ENCODE measurements around the gene MBNL1. TPM values are rescaled to one million over a fixed set of nuclear protein-coding genes. Genes with fewer than 3 reads are reported as not detected.

MBNL1 gene
- total RNA-seq, 8 experiments from 2014 or later: 17.3 to 294 (median 44.8) TPM

GRCh38 chr3:152257563-152258035, 11.1 kb upstream of the MBNL1 start:
- 72 to 100% (median 89%) methylated on average over 2 to 5 of the region's 5 CpGs for WGBS, 10 experiments
- in situ Hi-C loops (cut with MboI; ENCODE audit: low pct_unique_long_range_greater_than_20kb in 2 of 9, low sequenced_read_pairs in 9 of 9, unreplicated experiment in 9 of 9): no loop called here

GRCh38 chr3:152258448-152259393, 10.0 kb upstream of the MBNL1 start:
- Histone ChIP-seq H3K4me3 (no peak overlapping the region), H3K27ac (no peak overlapping the region), H3K4me1 (replicated peaks in 1 of 2) (peaks cover 0 to 17% of the 10 kb centered on the region in 2 donors)
- in situ Hi-C loops (cut with MboI; ENCODE audit: low pct_unique_long_range_greater_than_20kb in 2 of 9, low sequenced_read_pairs in 9 of 9, unreplicated experiment in 9 of 9): no loop called here
- peak in 5 of 8 experiments; percentile 74 to 96 (median 88) for ATAC-seq (replicated peaks in 6 of 8)
- 31 to 64% (median 43%) methylated on average over 2 to 7 of the region's 7 CpGs for WGBS, 10 experiments

More at GRCh38 chr3:152257563-152258035, 11.1 kb upstream of the MBNL1 start:
- no peak for ATAC-seq (replicated peaks in 6 of 8)
- H3K27ac ChIP-seq: no peak overlapping the region
- no peak overlapping the region for H3K4me3 ChIP-seq
- H3K4me1 ChIP-seq (replicated peaks in 1 of 2): peaks cover 0 to 17% of the 10 kb centered on the region in 2 donors

DNA sequence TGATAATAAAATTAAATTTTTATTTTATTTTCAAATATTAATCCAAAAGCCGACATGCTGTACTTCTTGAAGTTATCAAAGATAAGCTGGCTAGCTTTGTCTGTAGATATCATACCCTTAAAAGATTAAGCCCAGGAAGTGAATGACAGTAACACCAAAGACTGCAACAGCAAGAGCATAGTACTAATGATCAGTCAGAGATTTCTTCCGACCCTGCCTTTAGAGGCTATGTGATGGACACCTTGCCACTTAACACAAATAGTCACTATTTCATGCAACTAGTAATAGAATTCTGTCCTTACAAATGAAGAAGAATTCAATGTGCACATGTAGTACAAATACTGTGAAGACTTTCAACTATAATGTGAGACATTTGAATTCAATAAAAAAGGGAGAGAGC, 9.3 kb upstream of the MBNL1 start:
- 60 to 96% (median 80%) methylated on average over 1 to 2 of the region's 2 CpGs; no CpG with 5 or more reads in 1 of the 10 experiments for WGBS, 10 experiments
- peaks cover 0 to 17% of the 10 kb centered on the region in 2 donors for H3K4me1 ChIP-seq (replicated peaks in 1 of 2)
- no peak for ATAC-seq (replicated peaks in 6 of 8)
- in situ Hi-C loops (cut with MboI; ENCODE audit: low pct_unique_long_range_greater_than_20kb in 2 of 9, low sequenced_read_pairs in 9 of 9, unreplicated experiment in 9 of 9): no loop called here
- no peak overlapping the region for H3K27ac ChIP-seq
- H3K4me3 ChIP-seq: no peak overlapping the region

- in situ Hi-C loops (cut with MboI; ENCODE audit: low pct_unique_long_range_greater_than_20kb in 2 of 9, low sequenced_read_pairs in 9 of 9, unreplicated experiment in 9 of 9): no loop called here
- ATAC-seq (replicated peaks in 6 of 8): peak in 1 of 8 experiments; percentile 31
- no peak overlapping the region for H3K4me3 ChIP-seq
- H3K4me1 ChIP-seq (replicated peaks in 1 of 2): peaks cover 0 to 17% of the 10 kb centered on the region in 2 donors
- no peak overlapping the region for H3K27ac ChIP-seq
- 8 to 93% (median 64%) methylated on average over 1 to 3 of the region's 3 CpGs; no CpG with 5 or more reads in 4 of the 10 experiments for whole genome bisulfite sequencing, 10 experiments
Observed at GRCh38 chr3:152260026-152260425, 8.7 kb upstream of the MBNL1 start.

DNA sequence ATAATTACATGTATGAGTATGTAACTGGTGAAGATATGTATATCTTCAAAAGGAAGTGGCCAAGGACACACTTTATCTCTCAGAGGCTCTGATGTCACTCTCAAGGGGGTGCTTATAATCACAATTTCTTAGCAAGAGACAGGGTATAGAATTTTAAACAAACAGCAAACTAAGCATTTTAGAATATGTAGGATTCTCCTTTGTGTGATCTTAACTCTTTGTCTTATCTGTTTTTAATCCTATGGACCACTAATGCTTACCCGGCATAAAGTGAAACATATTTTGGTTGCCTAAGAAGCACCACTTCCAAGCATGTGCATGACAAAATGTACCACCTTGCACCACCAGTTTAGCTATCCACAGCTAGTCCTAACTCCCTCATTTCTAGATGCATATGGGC, 8.2 kb upstream of the MBNL1 start:
- Histone ChIP-seq H3K4me3 (no peak overlapping the region), H3K27ac (no peak overlapping the region), H3K4me1 (replicated peaks in 1 of 2) (peaks cover 0 to 17% of the 10 kb centered on the region in 2 donors)
- in situ Hi-C loops (cut with MboI; ENCODE audit: low pct_unique_long_range_greater_than_20kb in 2 of 9, low sequenced_read_pairs in 9 of 9, unreplicated experiment in 9 of 9): no loop called here
- no peak for ATAC-seq (replicated peaks in 6 of 8)
- WGBS, 10 experiments: 80 to 100% (median 100%) methylated on average over 1 of the region's 1 CpG; no CpG with 5 or more reads in 2 of the 10 experiments

- in situ Hi-C loops (cut with MboI; ENCODE audit: low pct_unique_long_range_greater_than_20kb in 2 of 9, low sequenced_read_pairs in 9 of 9, unreplicated experiment in 9 of 9): no loop called here
- ATAC-seq (replicated peaks in 6 of 8): no peak
- no peak overlapping the region for H3K27ac ChIP-seq
- no peak overlapping the region for H3K4me3 ChIP-seq
- 83 to 100% (median 93%) methylated on average over 2 to 3 of the region's 3 CpGs; no CpG with 5 or more reads in 2 of the 10 experiments for WGBS, 10 experiments
- peaks cover under 1 to 20% of the 10 kb centered on the region in 2 donors for H3K4me1 ChIP-seq (replicated peaks in 1 of 2)
Observed at GRCh38 chr3:152261329-152261728, 7.4 kb upstream of the MBNL1 start.

DNA sequence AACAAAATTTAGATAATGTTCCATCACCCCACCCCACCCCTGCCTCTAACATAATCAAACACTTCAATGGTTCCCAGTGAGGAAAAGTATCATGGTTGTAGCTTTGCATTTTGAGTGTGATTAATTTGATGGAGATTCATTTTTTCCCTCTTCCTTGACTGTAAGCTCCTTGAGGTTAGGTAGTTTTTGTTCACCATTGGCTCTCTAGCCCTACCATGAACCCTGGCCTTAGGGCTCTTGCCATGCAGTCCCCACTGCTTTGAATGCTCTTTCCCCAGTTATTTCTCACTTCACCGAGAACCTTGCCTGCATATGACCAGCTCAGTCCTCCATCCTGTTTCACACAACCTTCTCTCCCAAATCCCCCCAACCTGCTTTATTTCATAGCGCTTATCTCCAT, 5.0 kb upstream of the MBNL1 start:
- Histone ChIP-seq H3K27ac (no peak overlapping the region), H3K4me3 (no peak overlapping the region), H3K4me1 (replicated peaks in 1 of 2) (peaks cover 11 to 30% of the 10 kb centered on the region in 2 donors)
- WGBS, 10 experiments: 78 to 100% (median 96%) methylated on average over 1 to 2 of the region's 2 CpGs
- ATAC-seq (replicated peaks in 6 of 8): no peak
- in situ Hi-C loops (cut with MboI; ENCODE audit: low pct_unique_long_range_greater_than_20kb in 2 of 9, low sequenced_read_pairs in 9 of 9, unreplicated experiment in 9 of 9): no loop called here

DNA sequence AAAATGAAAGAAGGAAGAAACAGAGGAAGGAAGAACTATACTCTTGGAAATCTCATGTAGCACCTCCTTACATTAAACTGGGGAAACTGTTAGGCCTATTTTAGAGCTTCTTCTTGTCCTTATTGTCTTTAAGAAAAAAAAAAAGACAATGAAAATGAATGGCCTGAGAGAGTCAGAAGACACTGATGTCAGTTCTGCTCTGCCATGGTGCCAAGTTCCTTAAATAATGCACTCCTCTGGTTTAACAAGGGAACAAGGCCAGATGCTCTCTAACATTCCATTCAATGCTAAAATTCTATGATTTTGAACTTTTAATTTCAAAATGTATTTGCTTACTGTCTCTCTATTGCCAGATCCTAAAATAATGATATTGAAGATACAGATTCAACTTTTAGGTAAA, 4.4 kb upstream of the MBNL1 start:
- Histone ChIP-seq H3K27ac (no peak overlapping the region), H3K4me1 (replicated peaks in 1 of 2) (peaks cover 11 to 27% of the 10 kb centered on the region in 2 donors), H3K4me3 (no peak overlapping the region)
- in situ Hi-C loops (cut with MboI; ENCODE audit: low pct_unique_long_range_greater_than_20kb in 2 of 9, low sequenced_read_pairs in 9 of 9, unreplicated experiment in 9 of 9): no loop called here
- no peak for ATAC-seq (replicated peaks in 6 of 8)

DNA sequence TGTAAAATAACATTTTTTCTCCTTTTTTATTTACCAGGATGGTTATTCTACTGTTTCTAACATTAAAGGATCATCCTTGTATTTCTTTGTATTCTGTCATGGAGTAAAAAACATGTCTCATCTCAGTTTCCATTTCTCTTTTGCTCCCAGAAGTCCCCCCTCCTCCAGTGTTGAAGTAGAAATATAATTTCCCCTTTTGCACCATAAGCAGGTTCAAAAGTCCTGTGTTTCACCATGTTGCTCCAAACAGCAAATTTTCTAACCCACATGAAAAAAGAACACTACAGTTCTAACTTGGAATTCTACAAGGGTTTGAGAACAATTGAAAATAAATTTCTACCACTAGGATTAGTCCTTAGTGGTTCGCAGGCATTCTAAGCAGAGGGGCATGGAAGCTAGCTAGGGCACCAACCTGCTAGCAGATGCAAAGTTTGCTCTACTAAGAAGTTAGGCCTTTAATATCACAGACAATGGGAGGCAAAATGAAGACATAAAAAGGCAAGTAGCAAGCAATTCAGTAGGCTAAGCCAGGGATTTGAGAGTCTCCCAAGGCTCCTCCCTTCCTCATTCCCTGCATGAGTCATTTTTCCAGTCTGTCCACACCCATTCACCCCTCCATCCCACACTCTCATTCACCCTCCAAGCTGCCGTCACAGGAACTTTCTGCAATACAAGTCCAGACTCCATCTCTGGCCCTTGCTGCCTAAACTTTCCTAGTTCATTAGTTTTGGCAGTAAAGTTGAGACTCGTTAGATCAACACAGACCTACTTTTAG, 2.3 kb upstream of the MBNL1 start:
- Histone ChIP-seq H3K4me3 (no peak overlapping the region), H3K27ac (no peak overlapping the region), H3K4me1 (replicated peaks in 1 of 2) (peaks cover 22 to 23% of the 10 kb centered on the region in 2 donors)
- ATAC-seq (replicated peaks in 6 of 8): peak in 4 of 8 experiments; percentile 4 to 69 (median 54)
- WGBS, 10 experiments: 0 to 100% (median 83%) methylated on average over 1 to 3 of the region's 3 CpGs; no CpG with 5 or more reads in 2 of the 10 experiments
- in situ Hi-C loops (cut with MboI; ENCODE audit: low pct_unique_long_range_greater_than_20kb in 2 of 9, low sequenced_read_pairs in 9 of 9, unreplicated experiment in 9 of 9): no loop called here

- peak overlapping the region; percentile 92 to 93 for H3K27ac ChIP-seq
- H3K4me1 ChIP-seq (replicated peaks in 1 of 2): peaks cover 29 to 35% of the 10 kb centered on the region in 2 donors
- peak overlapping the region; percentile 57 to 80 (median 73) for H3K4me3 ChIP-seq
- ATAC-seq (replicated peaks in 6 of 8): no peak
- 0 to 58% (median 15%) methylated on average over 2 to 16 of the region's 16 CpGs for WGBS, 10 experiments
- in situ Hi-C loops (cut with MboI; ENCODE audit: low pct_unique_long_range_greater_than_20kb in 2 of 9, low sequenced_read_pairs in 9 of 9, unreplicated experiment in 9 of 9): no loop called here
Observed at GRCh38 chr3:152267831-152268554, 736 bp upstream of the MBNL1 start.

GRCh38 chr3:152269056-152269830, 514 bp downstream of the MBNL1 start:
- peak; percentile 58 to 75 (median 70) for ATAC-seq (replicated peaks in 6 of 8)
- Histone ChIP-seq H3K4me1 (replicated peaks in 1 of 2) (peaks cover 29 to 41% of the 10 kb centered on the region in 2 donors), H3K27ac (peak overlapping the region; percentile 92 to 93), H3K4me3 (peak overlapping the region; percentile 57 to 80 (median 73))
- in situ Hi-C loops (cut with MboI; ENCODE audit: low pct_unique_long_range_greater_than_20kb in 2 of 9, low sequenced_read_pairs in 9 of 9, unreplicated experiment in 9 of 9): no loop called here
- WGBS, 10 experiments: 0 to 9% (median 0%) methylated on average over 1 to 31 of the region's 56 CpGs; no CpG with 5 or more reads in 1 of the 10 experiments
